ENCODE measurements around the gene MRFAP1L1. TPM values are rescaled to one million over a fixed set of nuclear protein-coding genes. Genes with fewer than 3 reads are reported as not detected.
A peak's percentile ranks its signal among the peaks of the same experiment; 100 is the strongest.

The MRFAP1L1 gene
- total and polyA plus RNA-seq, 9 of the 15 experiments (the other 6 are each of a cell fraction or from before 2014, with no cell fraction given), result 37.6 to 111 (median 83.8) TPM

- TF ChIP-seq TSHZ1 (CRISPR knock-in tag; IDR thresholded peaks at IDR 0.05) (no peak), SRSF7 (optimal IDR thresholded peaks at IDR 0.05; ENCODE audit: low read depth, low read length) (no peak), ETV6 (IDR thresholded peaks at IDR 0.05; ENCODE audit: borderline replicate concordance in 1 of 2, low read depth in 2 of 2, low read length in 1 of 2) (no peak; a peak in 1 of 4 replicates), ETV6 (CRISPR knock-in tag; IDR thresholded peaks at IDR 0.05; ENCODE audit: borderline replicate concordance) (no peak), RBM17 (IDR thresholded peaks at IDR 0.05; ENCODE audit: borderline replicate concordance, low read depth, low read length) (no peak), BRF1 (IDR thresholded peaks at IDR 0.05; ENCODE audit: borderline replicate concordance, extremely low read depth, insufficient read length) (no peak), BCLAF1 (IDR thresholded peaks at IDR 0.05; ENCODE audit: borderline replicate concordance in 1 of 2, control insufficient read depth in 1 of 2, low read depth in 2 of 2, low read length in 1 of 2) (no peak), SRSF9 (IDR thresholded peaks at IDR 0.05; ENCODE audit: borderline replicate concordance, low read depth, low read length) (no peak), KAT8 (IDR thresholded peaks at IDR 0.05; ENCODE audit: low read depth) (peak; percentile 92), JUND (IDR thresholded peaks at IDR 0.05; ENCODE audit: borderline replicate concordance, low read depth, low read length) (peak; percentile 5; the same call in 1 of the 2 replicates), JUND (tag; IDR thresholded peaks at IDR 0.05; ENCODE audit: borderline replicate concordance, low read depth, low read length) (no peak; the same call in 2 of the 3 replicates), WHSC1 (IDR thresholded peaks at IDR 0.05; ENCODE audit: low read length) (no peak), XRCC5 (IDR thresholded peaks at IDR 0.05; ENCODE audit: low read depth, low read length) (no peak), DPF2 (IDR thresholded peaks at IDR 0.05) (no peak), THRA (IDR thresholded peaks at IDR 0.05) (no peak), SUPT5H (IDR thresholded peaks at IDR 0.05) (peak; percentile 80), MECOM (CRISPR knock-in tag; IDR thresholded peaks at IDR 0.05) (no peak), HOMEZ (CRISPR knock-in tag; IDR thresholded peaks at IDR 0.05) (no peak)
Measured at GRCh38 chr4:6709230-6710114, at the start of gene MRFAP1L1 (continued).
